Activated CD4-positive, alpha-beta memory T cell treated with anti-CD3 and anti-CD28 coated beads for 36 hours (primary cell): ENCODE data around the gene SEC14L6. TPM values are rescaled to one million over a fixed set of nuclear protein-coding genes. Genes with fewer than 3 reads are reported as not detected.
A peak's percentile ranks its signal among the peaks of the same experiment; 100 is the strongest.
"Not testable (repeated sequence)": the region's sequence is repeated elsewhere in the genome, so short reads cannot be mapped to it uniquely, and the experiment has no call there.

Source experiments
- CTCF ChIA-PET: fragments of 350-600 bp; sonication (Branson Sonifier 250); formaldehyde crosslinking; loops from one replicate; lab custom pipeline; 2021; ENCODE audit warnings: antibody characterized with exemption, inconsistent platforms; lab: Charles Lee
- POLR2A ChIA-PET: fragments of 350-600 bp; sonication (Branson Sonifier 250); formaldehyde crosslinking; loops from one replicate; lab custom pipeline; 2021; ENCODE audit warnings: antibody characterized with exemption; lab: Charles Lee
- DNase-seq: peaks from one replicate; pipeline ENCODE4 v3.0.0-alpha.2; 2020
- H3K27ac Mint-ChIP-seq: one replicate; pipeline ENCODE4 v1.8.0; 2021; ENCODE audit warnings: mixed read lengths
- H3K27me3 Mint-ChIP-seq: one replicate; pipeline ENCODE4 v1.8.0; 2021; ENCODE audit warnings: mixed read lengths
- H3K36me3 Mint-ChIP-seq: one replicate; pipeline ENCODE4 v1.8.0; 2021; ENCODE audit warnings: mixed read lengths
- H3K4me1 Mint-ChIP-seq: one replicate; pipeline ENCODE4 v1.8.0; 2021; ENCODE audit warnings: low read depth, mixed read lengths
- H3K4me3 Mint-ChIP-seq: one replicate; pipeline ENCODE4 v1.8.0; 2021; ENCODE audit warnings: mild to moderate bottlenecking, mixed read lengths
- H3K9me3 Mint-ChIP-seq: one replicate; pipeline ENCODE4 v1.8.0; 2021; ENCODE audit warnings: mixed read lengths
- intact Hi-C: fragments of 100-400 bp; cut with micrococcal nuclease; formaldehyde crosslinking; loops from one replicate; pipeline ENCODE4 v1.15.1; 2023
- total RNA-seq, 2 experiments: library from RNA; stranded (reverse); gene quantifications; one replicate each; pipeline ENCODE4 v1.2.3, GENCODE V29; 2021

SEC14L6 gene
- total RNA-seq = under 1 TPM in 1 of 2 experiments, not detected in 1; 0.17 TPM

DNA sequence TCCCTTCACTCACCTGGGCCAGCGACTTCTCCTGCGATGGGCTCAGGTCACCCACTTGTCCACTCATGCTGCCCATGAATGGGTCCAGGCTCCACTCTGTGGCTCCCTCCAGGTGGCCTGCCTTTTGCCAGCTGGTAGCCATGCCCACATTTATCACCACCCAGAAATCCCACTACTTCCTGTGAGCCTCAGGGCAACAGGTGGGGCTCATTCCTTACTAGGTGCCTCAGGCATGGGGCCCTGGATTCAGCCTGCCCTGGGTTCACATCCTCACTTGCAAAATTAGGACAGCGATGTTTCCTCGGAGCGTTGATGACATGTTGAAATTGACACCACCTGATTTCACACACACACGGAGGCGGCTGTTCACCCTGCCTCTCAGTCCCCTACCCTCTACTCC is at the start of gene SEC14L6:
SEC14L6 (minus strand) TSS at position 126 of the 400 bp plus-strand sequence; CDS start at position 67, 59 bp downstream.
- CTCF ChIA-PET = no interaction called here
- POLR2A ChIA-PET = no interaction called here
- Mint-ChIP-seq H3K4me3 (no peak within 1 kb of the TSS), H3K36me3 (no peaks in the 10 kb centered on the region), H3K9me3 (no peaks in the 10 kb centered on the region), H3K27ac (no peak within 1 kb of the TSS), H3K4me1 (peaks cover 2% of the 10 kb centered on the region), H3K27me3 (peaks cover 24% of the 10 kb centered on the region)
- DNase-seq = no peak
- intact Hi-C loops = no loop called here

DNA sequence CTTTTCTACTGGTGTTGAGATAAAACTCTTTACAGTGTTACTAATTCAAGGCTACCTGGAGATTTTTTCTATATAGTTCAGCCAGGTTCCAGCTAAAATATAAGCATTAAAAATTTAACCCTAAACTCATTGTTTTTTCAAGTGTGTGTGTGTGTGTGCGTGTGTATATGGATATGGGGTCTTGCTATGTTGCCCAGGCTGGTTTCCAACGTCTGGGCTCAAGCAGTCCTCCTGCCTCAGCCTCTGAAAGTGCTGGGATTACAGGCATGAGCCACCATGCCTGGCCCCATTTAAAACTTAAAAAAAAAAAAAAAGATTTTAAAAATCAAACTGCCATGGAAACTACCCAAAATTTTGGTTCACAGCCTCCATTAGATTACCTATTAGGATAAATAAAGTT is 49.7 kb upstream of the SEC14L6 start:
- intact Hi-C loops = no loop called here
- Mint-ChIP-seq H3K4me1 (no peaks in the 10 kb centered on the region), H3K36me3 (no peaks in the 10 kb centered on the region), H3K4me3 (no peak overlapping the region), H3K9me3 (no peaks in the 10 kb centered on the region), H3K27me3 (peaks cover 7% of the 10 kb centered on the region), H3K27ac (no peak overlapping the region)
- CTCF ChIA-PET = interaction anchor here (5.9 kb wide), 1 partner anchor 10 kb away, joined by 33 read pairs; the partner anchor contains the start of gene TCN2
- DNase-seq = no peak
- POLR2A ChIA-PET = interaction anchor here (1.0 kb wide), 1 partner anchor 10 kb away, joined by 3 read pairs; no protein-coding TSS in a partner anchor

- H3K36me3 Mint-ChIP-seq = peaks cover 18% of the 10 kb centered on the region
- not testable (repeated sequence) for H3K27ac Mint-ChIP-seq, H3K9me3 Mint-ChIP-seq, H3K27me3 Mint-ChIP-seq, DNase-seq, H3K4me1 Mint-ChIP-seq, H3K4me3 Mint-ChIP-seq
- intact Hi-C loops = loop anchor here (1.0 to 5.0 kb wide), 3 partner anchors 42 to 490 kb away; partner anchors contain the start of genes SMTN and TUG1
- CTCF ChIA-PET = interaction anchor here (1.2 to 5.9 kb wide), 4 partner anchors 9 to 163 kb away, joined by 4 to 33 read pairs (median 9); partner anchors contain the start of genes SLC35E4 and TCN2
- POLR2A ChIA-PET = interaction anchor here (1.4 to 1.5 kb wide), 2 partner anchors 10 to 376 kb away, joined by 3 to 4 read pairs; partner anchors contain the start of genes MORC2 and TUG1
Measured at GRCh38 chr22:30592360-30592713, 45.8 kb upstream of the SEC14L6 start.

- Mint-ChIP-seq H3K36me3 (peaks cover 23% of the 10 kb centered on the region), H3K4me1 (peaks cover 4% of the 10 kb centered on the region), H3K9me3 (no peaks in the 10 kb centered on the region), H3K4me3 (no peak within 1 kb of the TSS), H3K27ac (no peak within 1 kb of the TSS), H3K27me3 (peaks cover 7% of the 10 kb centered on the region)
- ChIA-PET CTCF (interaction anchor here (0.7 to 5.9 kb wide), 6 partner anchors 10 to 718 kb away, joined by 3 to 33 read pairs (median 6); partner anchors contain the start of genes SLC35E4 and TCN2), POLR2A (interaction anchor here (0.5 to 1.7 kb wide), 5 partner anchors 11 to 377 kb away, joined by 3 to 6 read pairs (median 4); partner anchors contain the start of genes MORC2 and TUG1)
- intact Hi-C loops = loop anchor here (1.0 to 5.0 kb wide), 5 partner anchors 14 to 491 kb away; partner anchors contain the start of genes SMTN and TUG1
- peak; percentile 96 for DNase-seq
Measured at GRCh38 chr22:30591588-30592359, 45.2 kb upstream of the SEC14L6 start, which contains the start of gene PES1. Gene PES1 (minus strand): TSS chr22:30591910. CDS start chr22:30591833, 77 bp downstream.

DNA sequence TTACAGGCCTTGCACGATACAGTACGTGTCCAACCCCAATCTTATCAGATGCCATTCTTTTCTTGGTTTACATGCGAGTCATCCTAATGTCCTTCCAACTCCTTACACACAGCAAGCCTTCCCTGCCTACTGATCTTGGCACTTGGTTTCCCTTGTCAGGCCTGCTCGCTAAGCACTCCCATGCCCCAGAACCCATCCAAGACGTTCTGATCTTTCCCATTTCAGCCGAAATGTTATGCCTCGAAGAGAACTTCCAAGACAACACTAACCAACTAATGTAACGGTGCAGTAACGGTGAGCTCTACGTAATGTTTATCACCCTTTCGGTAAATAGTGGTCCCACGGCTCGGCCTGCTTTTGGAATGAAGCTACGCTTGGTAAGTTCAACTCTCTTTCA is 44.6 kb upstream of the SEC14L6 start:
- H3K9me3 Mint-ChIP-seq = no peaks in the 10 kb centered on the region
- ChIA-PET CTCF (interaction anchor here (0.7 to 5.9 kb wide), 6 partner anchors 11 to 718 kb away, joined by 3 to 33 read pairs (median 6); partner anchors contain the start of genes SLC35E4 and TCN2), POLR2A (interaction anchor here (0.5 to 1.7 kb wide), 5 partner anchors 11 to 378 kb away, joined by 3 to 6 read pairs (median 4); partner anchors contain the start of genes MORC2 and TUG1)
- H3K27me3 Mint-ChIP-seq = peaks cover 7% of the 10 kb centered on the region
- peaks cover 4% of the 10 kb centered on the region for H3K4me1 Mint-ChIP-seq
- peaks cover 28% of the 10 kb centered on the region for H3K36me3 Mint-ChIP-seq
- intact Hi-C loops = loop anchor here (1.0 to 5.0 kb wide), 3 partner anchors 14 to 491 kb away; partner anchors contain the start of gene SMTN
- H3K4me3 Mint-ChIP-seq = no peak overlapping the region
- DNase-seq = no peak
- no peak overlapping the region for H3K27ac Mint-ChIP-seq

DNA sequence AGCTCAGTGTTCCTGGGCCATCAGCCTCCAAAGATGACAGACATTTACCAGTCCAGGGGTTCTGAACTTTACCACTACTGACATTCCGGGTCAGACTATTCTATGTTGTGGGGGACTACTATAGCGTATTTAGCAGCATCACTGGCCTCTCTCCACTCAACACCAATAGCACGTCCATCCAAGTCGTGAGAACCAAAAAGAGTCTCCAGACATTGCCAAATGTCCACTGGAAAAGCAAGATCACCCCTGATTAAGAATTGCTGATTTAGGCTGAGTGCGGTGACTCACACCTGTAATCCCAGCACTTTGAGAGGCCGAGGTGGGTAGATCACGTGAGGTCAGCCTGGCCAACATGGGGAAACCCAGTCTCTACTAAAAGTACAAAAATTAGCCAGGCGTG is 39.9 kb upstream of the SEC14L6 start:
- peaks cover 59% of the 10 kb centered on the region for H3K36me3 Mint-ChIP-seq
- H3K27ac Mint-ChIP-seq = no peak overlapping the region
- DNase-seq = no peak
- CTCF ChIA-PET = no interaction called here
- no peaks in the 10 kb centered on the region for H3K27me3 Mint-ChIP-seq
- POLR2A ChIA-PET = interaction anchor here (1.4 kb wide), 1 partner anchor 20 kb away, joined by 3 read pairs; no protein-coding TSS in a partner anchor
- intact Hi-C loops = no loop called here
- H3K9me3 Mint-ChIP-seq = no peaks in the 10 kb centered on the region
- H3K4me3 Mint-ChIP-seq = no peak overlapping the region
- peaks cover 4% of the 10 kb centered on the region for H3K4me1 Mint-ChIP-seq

DNA sequence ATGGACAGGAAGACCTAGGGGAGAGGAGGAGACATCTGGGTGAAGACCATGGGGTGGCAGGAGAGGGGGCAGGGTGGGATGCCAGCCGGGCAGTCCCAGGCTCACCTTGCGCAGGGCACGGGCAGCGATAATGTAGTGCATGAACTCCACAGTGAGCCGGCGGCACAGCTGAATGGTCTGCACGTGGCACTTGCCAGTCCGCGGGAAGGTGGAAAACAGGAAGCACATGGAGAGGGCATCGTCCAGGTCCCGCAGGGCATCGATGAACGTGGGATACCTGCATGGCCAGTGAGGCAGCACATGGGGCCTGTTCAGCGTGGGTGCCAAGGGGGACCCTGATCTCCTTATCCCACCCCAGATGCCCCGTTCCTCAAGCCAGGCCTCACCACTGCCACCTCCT is 37.9 kb upstream of the SEC14L6 start:
- POLR2A ChIA-PET = no interaction called here

GRCh38 chr22:30582788-30583545 is 36.4 kb upstream of the SEC14L6 start:
- POLR2A ChIA-PET = no interaction called here
- Mint-ChIP-seq H3K27me3 (no peaks in the 10 kb centered on the region), H3K4me1 (no peaks in the 10 kb centered on the region)

More for the DNA sequence above, 37.9 kb upstream of the SEC14L6 start:
- CTCF ChIA-PET = no interaction called here
- Mint-ChIP-seq H3K4me3 (no peak overlapping the region), H3K27me3 (no peaks in the 10 kb centered on the region), H3K4me1 (peaks cover 4% of the 10 kb centered on the region), H3K27ac (no peak overlapping the region), H3K36me3 (peaks cover 75% of the 10 kb centered on the region), H3K9me3 (no peaks in the 10 kb centered on the region)
- DNase-seq = no peak
- intact Hi-C loops = no loop called here

DNA sequence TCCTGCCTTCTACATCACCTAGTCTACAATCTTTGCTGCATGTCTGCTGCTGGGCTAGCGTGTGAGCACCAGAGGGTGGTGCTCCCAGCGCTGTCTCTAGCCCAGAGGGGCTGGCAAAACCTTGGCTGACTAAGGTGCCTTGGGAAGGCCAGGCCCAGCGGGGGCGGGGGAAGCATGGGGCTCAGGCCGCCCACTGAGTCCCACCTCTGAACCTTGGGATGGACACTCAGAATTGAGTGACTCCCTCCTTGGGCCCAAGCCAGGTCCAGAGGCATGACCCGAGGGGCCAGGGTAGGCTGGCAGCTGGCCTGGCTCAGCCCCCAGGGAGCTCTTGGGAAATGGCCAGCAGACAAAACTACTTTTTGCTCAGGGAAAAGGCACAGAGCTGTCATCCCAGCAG is 35.5 kb upstream of the SEC14L6 start:
- Mint-ChIP-seq H3K4me1 (no peaks in the 10 kb centered on the region), H3K36me3 (peaks cover 76% of the 10 kb centered on the region), H3K9me3 (no peaks in the 10 kb centered on the region), H3K4me3 (no peak overlapping the region), H3K27me3 (no peaks in the 10 kb centered on the region), H3K27ac (no peak overlapping the region)
- ChIA-PET CTCF (no interaction called here), POLR2A (no interaction called here)
- DNase-seq = no peak
- intact Hi-C loops = no loop called here

More at GRCh38 chr22:30582788-30583545, 36.4 kb upstream of the SEC14L6 start:
- no peak for DNase-seq
- intact Hi-C loops = no loop called here
- CTCF ChIA-PET = interaction anchor here (0.7 kb wide), 1 partner anchor 337 kb away, joined by 3 read pairs; no protein-coding TSS in a partner anchor
- Mint-ChIP-seq H3K4me3 (no peak overlapping the region), H3K36me3 (peaks cover 74% of the 10 kb centered on the region), H3K27ac (no peak overlapping the region), H3K9me3 (no peaks in the 10 kb centered on the region)

GRCh38 chr22:30580896-30581295 is 34.4 kb upstream of the SEC14L6 start:
- Mint-ChIP-seq H3K27ac (no peak overlapping the region), H3K4me3 (no peak overlapping the region), H3K27me3 (no peaks in the 10 kb centered on the region), H3K4me1 (no peaks in the 10 kb centered on the region), H3K9me3 (no peaks in the 10 kb centered on the region), H3K36me3 (peaks cover 75% of the 10 kb centered on the region)
- intact Hi-C loops = no loop called here
- ChIA-PET POLR2A (interaction anchor here (1.0 kb wide), 1 partner anchor 10 kb away, joined by 6 read pairs; the partner anchor contains the start of gene PES1), CTCF (interaction anchor here (1.9 kb wide), 1 partner anchor 21 kb away, joined by 5 read pairs; no protein-coding TSS in a partner anchor)
- no peak for DNase-seq

DNA sequence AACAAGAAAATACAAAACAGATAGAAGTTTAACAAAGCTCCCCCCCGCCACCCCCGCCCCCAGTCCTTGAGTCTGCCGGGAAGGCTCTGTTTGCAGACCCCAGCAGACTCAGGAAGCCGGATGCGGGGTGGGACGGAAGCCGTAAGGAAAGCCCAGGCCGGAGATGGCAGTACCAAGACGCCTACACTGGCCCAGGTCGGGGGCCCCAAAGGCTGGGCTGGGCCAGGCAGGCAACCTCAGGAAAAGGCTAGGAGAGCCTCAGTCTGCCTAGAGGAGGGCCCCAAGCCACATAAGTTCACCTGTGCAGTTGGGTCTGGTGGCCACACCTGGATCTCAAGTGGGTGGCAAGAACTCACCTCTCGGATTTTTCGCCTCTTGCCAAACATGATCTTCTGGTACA is 31.9 kb upstream of the SEC14L6 start:
- ChIA-PET POLR2A (no interaction called here), CTCF (no interaction called here)
- Mint-ChIP-seq H3K36me3 (peaks cover 65% of the 10 kb centered on the region), H3K9me3 (no peaks in the 10 kb centered on the region), H3K4me1 (peaks cover 3% of the 10 kb centered on the region), H3K27me3 (no peaks in the 10 kb centered on the region), H3K4me3 (no peak overlapping the region), H3K27ac (no peak overlapping the region)
- intact Hi-C loops = no loop called here
- DNase-seq = no peak
